ENCODE measurements around the gene SMIM7.

Gene SMIM7

DNA sequence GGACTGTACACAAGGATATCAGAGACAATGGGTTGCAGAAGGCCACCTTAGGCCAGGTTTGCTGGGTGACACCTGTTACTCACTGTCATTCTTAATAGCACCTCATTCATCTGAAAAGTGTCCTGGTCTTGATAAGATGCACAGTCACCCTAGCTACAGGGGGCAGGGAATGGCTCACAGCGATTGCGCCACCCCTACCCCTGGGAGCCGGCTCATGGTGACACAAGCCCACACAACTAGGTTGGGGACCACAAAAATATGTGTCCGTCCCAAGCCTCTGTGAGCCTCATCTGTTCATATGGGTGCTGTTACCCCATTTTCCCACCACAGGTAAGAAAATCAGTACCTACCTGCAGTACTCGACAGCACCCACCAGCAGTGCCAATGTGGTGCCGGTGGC, 55.3 kb downstream of the SMIM7 start:
- in situ Hi-C loops (cut with MboI; ENCODE audit: low pct_unique_long_range_greater_than_20kb, low sequenced_read_pairs): no loop called here

DNA sequence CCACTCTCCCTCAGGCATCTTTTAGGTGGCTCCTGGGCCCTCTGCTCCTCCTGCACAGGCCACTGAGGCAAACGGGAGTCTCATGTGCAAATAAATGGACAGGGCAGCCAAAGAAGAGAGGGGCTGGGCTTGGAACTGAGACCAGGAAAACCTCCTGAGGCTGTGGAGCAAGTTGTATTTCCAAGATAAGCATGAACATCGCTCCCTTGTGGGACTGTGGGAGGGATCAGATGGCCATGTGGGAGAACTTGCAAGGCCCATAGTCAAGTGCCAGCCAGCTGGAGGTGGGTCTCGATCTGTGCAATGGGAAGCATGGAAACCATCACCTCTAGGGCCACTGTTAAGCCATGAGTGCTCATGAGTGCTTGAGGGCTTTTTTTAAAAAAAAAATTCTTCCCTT, 56.9 kb downstream of the SMIM7 start:
- DNase-seq: no peak
- in situ Hi-C loops (cut with MboI; ENCODE audit: low pct_unique_long_range_greater_than_20kb, low sequenced_read_pairs): no loop called here

More for the DNA sequence above, 55.3 kb downstream of the SMIM7 start:
- DNase-seq: no peak

DNA sequence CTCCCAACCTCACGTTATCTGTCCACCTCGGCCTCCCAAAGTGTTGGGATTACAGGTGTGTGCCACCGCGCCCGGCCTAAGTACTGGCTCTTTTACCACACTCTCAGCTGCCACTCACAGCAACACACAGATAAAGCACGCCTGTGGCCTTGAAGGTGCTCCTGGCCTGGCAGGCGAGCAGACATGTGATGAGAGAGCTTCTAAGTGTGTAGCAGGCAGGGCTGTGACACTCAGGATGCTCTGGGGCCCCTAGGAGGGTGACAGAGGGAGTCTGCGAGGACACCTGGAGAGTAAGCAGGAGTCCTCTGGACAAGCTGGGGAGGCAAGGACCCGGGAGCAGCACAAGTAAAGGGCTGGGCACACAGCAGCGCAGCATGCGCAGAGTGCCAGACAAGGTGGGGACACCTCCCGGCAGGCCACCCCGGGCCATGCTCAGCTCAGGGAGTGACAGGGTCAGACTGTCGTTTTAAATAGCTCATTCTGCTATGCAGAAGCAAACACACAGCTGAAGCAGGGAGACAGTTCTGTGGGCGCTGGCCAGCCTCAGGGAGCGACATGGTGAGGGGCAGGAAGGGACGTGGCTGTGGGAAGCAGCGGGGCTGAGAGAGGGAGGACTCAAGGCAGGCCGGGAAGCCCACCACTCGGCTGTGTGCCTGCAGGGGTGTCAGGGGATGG, 58.4 kb downstream of the SMIM7 start:
- no peak for DNase-seq
- in situ Hi-C loops (cut with MboI; ENCODE audit: low pct_unique_long_range_greater_than_20kb, low sequenced_read_pairs): no loop called here

DNA sequence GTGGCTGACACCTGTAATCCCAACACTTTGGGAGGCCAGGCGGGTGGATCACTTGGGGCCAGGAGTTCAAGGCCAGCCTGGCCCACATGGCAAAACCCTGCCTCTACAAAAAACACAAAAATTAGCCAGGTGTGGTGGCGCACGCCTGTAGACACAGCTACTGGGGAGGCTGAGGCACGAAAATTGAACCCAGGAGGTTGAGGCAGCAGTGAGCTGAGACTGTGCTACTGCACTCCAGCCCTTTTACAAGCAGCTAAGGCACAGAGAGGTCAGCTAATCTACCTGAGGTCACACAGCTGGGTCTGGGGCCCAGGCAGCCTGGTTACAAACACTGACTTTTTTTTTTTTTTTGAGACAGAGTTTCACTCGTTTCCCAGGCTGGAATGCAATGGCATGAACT, 59.1 kb downstream of the SMIM7 start:
- no peak for DNase-seq
- in situ Hi-C loops (cut with MboI; ENCODE audit: low pct_unique_long_range_greater_than_20kb, low sequenced_read_pairs): no loop called here

DNA sequence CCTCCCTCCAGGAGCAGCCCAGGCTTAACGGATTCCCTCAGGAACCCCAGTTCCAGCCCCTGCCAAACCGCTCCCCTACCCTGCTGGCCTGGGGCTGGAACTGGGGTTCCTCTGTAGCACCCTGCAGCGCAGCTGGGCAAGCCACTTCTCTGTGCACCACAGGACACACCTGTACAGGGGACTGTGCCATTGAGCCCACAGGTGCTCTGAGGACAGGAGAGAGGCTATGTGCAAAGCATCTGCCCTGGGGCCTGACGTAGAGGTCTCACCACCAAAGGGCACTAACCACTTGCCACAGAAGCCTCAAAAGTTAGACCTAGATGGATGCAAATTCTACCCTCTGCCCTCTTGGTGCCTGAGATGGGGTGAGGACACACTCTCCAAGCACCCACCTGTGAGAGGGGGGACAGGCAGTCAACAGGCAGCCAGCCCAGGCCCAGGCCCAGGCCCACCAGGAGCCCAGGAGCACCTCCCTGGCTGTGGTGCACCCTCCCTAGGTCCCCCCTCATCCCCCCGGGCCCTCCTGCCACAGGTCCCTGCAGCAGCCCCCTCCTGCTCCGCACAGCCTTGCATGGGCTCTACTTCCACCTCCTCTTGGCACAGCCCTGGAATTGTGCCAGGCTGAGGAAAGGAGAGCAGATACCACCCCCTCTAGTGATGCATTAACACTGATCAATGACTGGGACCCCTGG, 60.1 kb downstream of the SMIM7 start:
- no peak for DNase-seq
- in situ Hi-C loops (cut with MboI; ENCODE audit: low pct_unique_long_range_greater_than_20kb, low sequenced_read_pairs): no loop called here

DNA sequence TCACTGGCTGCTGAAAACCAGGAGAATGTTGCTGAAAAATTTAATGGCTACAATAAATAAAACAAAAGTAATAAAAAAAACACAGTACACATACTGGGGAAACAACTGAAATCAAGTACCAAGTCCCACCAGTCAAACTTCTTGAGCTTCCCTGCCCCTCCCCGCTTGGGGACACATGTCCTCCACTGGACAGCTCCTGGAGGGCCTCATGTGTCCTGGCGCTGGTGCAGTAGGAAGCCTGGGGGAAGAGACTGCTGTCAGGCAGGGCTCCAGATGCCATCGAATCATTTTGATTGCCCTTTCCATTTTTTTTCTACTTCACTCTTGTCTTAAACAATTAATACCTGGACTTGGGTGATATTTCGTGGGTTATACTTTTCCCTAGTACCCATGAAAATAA, 61.1 kb downstream of the SMIM7 start:
- DNase-seq: no peak
- in situ Hi-C loops (cut with MboI; ENCODE audit: low pct_unique_long_range_greater_than_20kb, low sequenced_read_pairs): no loop called here

DNA sequence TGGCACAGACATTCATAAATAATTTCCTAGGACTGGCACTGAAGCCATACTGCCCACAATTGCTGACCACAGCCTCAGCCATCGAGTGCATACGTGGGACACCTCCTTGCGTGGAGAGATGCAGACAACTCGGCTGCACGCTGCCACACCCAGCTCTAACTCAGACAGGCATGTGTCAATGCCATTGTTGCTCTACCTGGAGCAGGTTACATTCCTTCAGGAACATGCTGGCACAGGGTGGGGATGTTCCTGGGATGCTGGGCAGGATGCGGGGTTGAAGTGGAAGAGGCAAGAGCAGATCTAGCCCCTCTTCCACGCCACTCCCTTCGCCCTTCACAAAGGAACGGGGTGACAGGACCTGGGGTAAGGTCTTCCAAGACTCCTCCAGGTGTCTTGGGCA, 63.5 kb downstream of the SMIM7 start:
- no peak for DNase-seq
- in situ Hi-C loops (cut with MboI; ENCODE audit: low pct_unique_long_range_greater_than_20kb, low sequenced_read_pairs): no loop called here
